Measurements from ENCODE around the gene ZNF277.

The ZNF277 gene

DNA sequence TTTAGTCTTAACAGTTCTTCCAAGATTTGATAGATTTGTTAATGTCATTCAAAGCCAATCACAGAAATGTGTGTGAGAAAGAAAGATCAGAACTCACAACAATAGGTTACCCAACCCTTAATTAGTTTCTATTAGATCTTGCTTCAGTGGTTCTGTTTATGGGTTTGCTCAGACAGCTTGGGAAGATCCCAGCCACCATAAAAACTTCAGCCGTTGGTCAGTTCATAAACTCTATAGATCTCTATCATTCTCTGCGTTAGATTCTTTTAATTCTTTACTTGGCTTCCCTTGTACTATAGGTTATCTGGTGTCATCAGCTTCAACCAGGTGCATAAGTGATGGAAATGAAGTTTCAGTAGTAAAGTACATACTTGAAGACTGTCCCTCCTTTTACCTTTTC, 54.4 kb downstream of the ZNF277 start:
- TF ChIP-seq, protein P1, sequence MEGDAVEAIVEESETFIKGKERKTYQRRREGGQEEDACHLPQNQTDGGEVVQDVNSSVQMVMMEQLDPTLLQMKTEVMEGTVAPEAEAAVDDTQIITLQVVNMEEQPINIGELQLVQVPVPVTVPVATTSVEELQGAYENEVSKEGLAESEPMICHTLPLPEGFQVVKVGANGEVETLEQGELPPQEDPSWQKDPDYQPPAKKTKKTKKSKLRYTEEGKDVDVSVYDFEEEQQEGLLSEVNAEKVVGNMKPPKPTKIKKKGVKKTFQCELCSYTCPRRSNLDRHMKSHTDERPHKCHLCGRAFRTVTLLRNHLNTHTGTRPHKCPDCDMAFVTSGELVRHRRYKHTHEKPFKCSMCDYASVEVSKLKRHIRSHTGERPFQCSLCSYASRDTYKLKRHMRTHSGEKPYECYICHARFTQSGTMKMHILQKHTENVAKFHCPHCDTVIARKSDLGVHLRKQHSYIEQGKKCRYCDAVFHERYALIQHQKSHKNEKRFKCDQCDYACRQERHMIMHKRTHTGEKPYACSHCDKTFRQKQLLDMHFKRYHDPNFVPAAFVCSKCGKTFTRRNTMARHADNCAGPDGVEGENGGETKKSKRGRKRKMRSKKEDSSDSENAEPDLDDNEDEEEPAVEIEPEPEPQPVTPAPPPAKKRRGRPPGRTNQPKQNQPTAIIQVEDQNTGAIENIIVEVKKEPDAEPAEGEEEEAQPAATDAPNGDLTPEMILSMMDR (conservative IDR thresholded peaks at IDR 0.05; ENCODE audit: low read depth, low read length), result no peak
- H3K4me3 ChIP-seq (ENCODE audit: low read length), result no peak overlapping the region
- no peak for DNase-seq (ENCODE audit: low read depth)

DNA sequence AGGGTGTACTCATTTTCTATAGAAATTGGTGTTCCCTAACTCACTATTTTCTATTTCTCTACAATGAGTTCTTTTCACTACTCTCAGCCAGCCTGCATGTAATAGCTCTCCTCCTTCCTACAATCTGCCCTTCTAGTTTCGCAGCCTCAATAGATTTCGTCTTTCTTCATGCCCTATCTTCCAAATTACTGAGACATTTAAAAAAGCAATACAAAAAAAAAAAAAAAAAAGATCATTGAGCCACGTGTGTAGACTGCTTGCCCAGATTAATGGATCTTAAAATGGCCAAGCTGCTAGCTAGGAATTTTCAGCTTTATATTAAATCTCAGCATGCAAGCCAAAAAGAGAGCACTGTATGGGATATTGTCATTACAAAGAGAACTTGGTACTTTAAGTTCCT, 55.5 kb downstream of the ZNF277 start:
- DNase-seq (ENCODE audit: low read depth), result no peak
- TF ChIP-seq, protein P1 (conservative IDR thresholded peaks at IDR 0.05; ENCODE audit: low read depth, low read length), result no peak

DNA sequence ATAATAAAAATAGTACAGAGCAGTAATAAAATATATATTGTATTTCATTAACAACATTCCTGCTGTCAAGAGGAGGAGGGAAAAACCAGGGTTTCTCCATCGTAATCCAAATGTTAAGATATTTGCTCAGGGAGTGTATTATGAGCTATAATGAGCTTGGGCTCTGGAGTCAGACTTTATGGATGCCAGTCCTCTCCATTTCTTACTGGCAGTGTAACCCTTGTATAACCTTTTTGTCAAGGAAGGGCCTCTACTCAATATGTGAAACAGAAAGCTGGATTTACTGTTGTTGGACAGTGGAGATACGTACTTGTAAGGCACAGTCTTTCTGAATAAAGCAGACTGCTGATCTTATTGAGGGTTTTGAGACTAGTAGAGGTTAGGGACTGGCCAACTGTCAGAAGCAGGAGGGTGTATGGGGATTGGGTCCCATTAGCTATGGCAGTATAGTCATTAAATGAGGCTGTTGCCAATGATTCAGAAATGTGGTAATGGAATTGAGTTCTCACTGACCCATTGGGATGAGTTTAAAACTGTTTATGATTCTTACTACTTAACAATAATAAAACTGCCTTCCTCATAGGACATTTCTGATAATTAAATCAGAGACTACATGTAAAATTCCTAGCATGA, 56.5 kb downstream of the ZNF277 start:
- TF ChIP-seq, protein P1 (conservative IDR thresholded peaks at IDR 0.05; ENCODE audit: low read depth, low read length), result no peak
- no peak for DNase-seq (ENCODE audit: low read depth)

More for the DNA sequence above, 55.5 kb downstream of the ZNF277 start:
- H3K4me3 ChIP-seq (ENCODE audit: low read length), result no peak overlapping the region

DNA sequence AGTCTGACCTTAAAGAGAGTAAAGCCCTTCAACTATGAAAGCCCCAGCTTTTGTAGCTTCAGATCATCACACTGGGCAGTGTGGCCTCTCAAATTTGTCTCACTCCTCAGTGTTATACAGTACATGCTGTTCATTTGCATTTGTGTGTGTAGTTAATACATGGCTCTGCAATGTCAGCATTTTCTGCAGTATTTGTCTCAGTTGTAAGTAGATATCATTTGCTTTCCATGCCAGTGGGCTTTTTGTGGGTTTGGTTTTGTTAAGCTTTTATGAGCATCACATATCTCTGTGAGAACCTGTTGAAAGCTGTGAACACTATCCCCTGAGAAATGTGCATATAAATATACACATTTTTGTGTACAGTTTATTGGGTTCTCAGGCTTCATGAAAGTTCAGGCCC, 57.0 kb downstream of the ZNF277 start:
- TF ChIP-seq, protein P1 (conservative IDR thresholded peaks at IDR 0.05; ENCODE audit: low read depth, low read length), result no peak
- no peak for DNase-seq (ENCODE audit: low read depth)
- H3K4me3 ChIP-seq (ENCODE audit: low read length), result no peak overlapping the region

More for the DNA sequence above, 56.5 kb downstream of the ZNF277 start:
- H3K4me3 ChIP-seq (ENCODE audit: low read length), result no peak overlapping the region

DNA sequence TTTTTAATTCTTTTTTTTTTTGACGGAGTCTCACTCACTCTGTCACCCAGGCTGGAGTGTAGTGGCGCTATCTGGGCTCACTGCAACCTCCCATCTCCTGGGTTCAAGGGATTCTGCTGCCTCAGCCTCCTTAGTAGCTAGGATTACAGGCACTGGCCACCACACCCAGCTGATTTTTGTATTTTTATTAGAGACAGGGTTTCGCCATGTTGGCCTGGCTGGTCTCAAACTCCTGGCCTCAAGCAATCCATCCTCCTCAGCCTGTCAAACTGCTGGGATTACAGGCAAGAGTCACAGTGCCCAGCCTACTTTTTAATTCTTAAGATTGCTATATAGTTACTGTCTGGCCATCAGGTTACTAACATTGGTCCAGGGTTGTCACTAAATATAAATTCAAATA, 59.6 kb downstream of the ZNF277 start:
- TF ChIP-seq, protein P1 (conservative IDR thresholded peaks at IDR 0.05; ENCODE audit: low read depth, low read length), result no peak
- H3K4me3 ChIP-seq (ENCODE audit: low read length), result no peak overlapping the region
- no peak for DNase-seq (ENCODE audit: low read depth)

DNA sequence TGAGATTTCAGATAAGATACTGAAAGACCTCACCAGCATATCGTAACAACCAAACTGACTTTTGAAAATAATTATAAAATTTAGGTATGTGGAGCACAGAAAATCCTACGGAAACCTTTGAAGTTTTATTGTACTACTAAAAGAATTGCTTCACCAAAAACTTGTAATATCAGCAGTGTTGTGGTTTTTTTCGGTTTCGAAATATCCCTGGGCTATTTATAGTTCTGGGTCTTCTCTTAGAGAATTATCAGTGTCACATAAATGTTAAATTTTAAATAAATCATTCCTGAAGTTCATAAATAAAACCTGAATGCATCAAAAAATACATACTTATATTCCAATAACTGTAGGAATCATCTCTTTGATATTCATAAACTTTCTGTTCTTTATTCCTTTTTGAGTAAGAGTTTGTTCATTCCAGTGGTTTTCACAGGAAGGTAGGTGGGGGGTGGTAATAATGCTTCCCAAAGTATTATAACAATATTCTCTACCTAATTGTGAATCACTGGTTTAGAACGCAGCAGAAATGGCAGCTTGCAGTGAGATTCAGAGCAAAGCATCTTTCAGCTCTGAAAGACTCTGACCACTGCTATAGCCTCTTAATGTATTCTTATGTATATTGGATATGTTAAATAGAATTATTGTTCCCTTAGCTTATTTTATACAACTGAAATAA, 60.2 kb downstream of the ZNF277 start:
- H3K4me3 ChIP-seq (ENCODE audit: low read length), result no peak overlapping the region
- TF ChIP-seq, protein P1 (conservative IDR thresholded peaks at IDR 0.05; ENCODE audit: low read depth, low read length), result no peak
- DNase-seq (ENCODE audit: low read depth), result no peak
